Left renal cortex interstitium (tissue), 4 donors: ENCODE data around the gene CPA2. TPM values are rescaled to one million over a fixed set of nuclear protein-coding genes. Genes with fewer than 3 reads are reported as not detected.
"Not testable (repeated sequence)": the region's sequence is repeated elsewhere in the genome, so short reads cannot be mapped to it uniquely, and the experiment has no call there.

ENCODE experiments used
- DNase-seq, 4 donors: peaks; one replicate each; pipeline ENCODE4 v3.0.0-alpha.2; 2013; ENCODE audit warnings: low read depth in 4 of 4, low spot score in 2 of 4, missing footprints in 1 of 4
- polyA plus RNA-seq, 4 donors: library from polyadenylated mRNA; unstranded; fragments of 120-200 nt; gene quantifications; one replicate each; pipeline ENCODE4 v1.2.1, GENCODE V29; 2013; ENCODE audit not compliant: insufficient read length in 4 of 4

CPA2 gene
- polyA plus RNA-seq, 4 donors, result 0.38 to 0.61 (median 0.46) TPM

DNA sequence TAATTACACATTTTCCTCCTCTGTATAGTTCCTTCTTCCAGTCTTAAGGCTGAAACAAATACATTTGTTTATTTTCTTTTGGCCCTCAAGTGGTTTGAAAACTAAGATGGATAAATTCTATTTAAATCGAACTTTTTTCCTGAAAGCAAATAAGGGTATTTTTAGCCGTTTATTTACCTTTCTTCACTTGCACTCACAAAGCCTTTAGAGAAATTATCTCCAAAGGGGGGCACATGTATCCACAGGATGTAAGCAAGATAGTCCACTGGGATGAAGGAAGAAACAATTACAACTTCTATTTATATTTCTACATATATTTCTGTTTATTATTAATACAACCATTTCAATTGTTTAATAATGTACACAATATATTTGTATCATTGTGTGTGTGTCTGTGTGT lies 36.5 kb downstream of the CPA2 start:
- no peak for DNase-seq

DNA sequence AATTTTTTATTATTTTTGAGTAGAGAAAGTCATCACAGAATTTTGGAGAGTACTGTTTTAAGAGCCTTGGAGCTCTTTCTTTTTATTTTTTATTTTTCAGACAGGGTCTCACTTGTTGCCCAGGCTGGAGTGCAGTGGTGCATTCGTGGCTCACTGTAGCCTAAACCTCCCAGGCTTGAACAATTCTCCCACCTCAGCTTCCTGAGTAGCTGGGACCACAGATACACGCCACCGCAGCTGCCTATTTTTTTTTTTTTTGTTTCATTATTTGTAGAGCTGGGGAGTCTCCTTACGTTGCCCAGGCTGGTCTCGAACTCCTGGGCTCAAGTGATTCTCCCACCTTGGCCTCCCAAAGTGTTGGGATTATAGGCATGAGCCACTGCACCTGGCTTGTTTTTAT lies 36.9 kb downstream of the CPA2 start:
- DNase-seq, result no peak

DNA sequence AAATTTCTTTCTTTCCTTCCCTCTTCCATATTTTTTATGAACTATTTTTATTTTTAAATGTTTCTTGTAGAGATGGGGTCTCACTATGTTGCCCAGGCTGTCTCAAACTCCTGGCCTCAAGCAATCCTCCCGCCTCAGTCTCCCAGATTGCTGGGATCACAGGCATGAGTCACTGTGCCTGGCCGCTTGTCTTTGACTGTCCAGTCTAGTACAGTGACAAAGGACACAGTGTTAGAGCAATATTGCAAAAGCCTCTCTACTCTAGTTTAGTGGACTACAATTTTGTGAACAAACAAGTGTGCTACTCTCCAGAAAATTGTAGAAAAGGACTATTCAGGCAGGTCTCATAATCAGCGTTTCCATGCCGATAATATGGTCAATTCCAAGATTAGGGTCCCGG lies 37.3 kb downstream of the CPA2 start:
- DNase-seq, result no peak

DNA sequence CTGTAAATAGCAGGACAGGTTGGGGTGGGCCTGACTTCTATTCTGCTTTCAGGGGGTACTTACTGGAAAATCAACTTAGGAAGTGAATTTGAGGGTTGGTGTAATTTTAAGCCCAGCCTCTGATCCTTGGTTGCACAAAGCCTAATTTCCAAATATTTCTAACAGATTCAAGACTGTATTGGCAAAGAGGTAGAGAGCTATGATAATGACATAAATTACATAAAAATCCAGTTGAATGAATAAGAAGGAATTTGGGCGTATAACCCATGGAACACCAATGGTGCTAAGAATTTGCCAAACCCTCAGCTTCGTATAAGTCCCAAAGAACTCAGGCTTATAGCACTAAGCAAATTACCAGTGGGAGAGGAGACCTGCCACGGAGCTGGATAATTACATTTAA lies 38.2 kb downstream of the CPA2 start:
- no peak for DNase-seq

DNA sequence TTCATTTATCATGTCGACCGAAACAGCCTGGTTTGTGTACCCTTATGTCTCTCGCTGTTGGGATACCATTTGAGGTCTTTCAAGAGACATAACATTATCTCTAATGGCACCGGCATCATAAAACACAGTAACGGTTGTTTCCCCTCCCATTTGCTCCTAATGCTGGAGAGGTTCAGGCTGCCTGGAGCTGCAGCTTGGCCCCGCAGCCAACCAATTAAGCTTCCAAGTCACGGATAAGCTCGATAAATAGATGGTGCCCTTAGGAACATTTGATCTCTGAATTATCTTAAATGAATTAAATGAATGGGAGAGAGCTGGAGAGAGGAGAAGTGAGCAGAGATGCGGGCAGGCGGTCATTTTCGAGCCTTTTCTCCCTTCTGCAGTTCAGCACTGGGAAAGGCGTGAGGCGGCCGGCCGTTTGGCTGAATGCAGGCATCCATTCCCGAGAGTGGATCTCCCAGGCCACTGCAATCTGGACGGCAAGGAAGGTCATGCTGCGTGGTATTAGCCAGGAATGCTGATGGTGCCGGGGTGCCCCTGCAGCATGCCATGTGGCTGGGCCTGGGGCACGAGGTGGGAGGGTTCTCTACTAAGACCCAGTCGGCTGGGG lies 38.9 kb downstream of the CPA2 start:
- DNase-seq, result no peak

DNA sequence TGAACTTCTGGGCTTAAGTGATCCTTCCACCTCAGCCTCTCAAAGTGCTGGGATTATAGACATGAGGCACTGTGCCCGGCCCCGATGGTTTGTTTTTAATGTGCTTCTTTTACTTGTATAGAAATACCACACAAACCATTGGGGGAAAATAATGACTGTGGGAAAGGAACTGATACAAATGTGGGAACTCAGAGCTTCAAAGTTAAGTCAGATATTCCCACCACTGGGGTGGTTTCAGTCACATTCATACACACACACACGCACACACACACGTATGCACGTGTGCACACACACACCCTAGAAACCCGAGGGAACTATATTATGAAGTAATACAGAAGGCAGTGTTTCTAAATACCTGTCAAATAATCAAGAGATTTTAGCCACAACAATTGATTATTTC lies 43.3 kb downstream of the CPA2 start:
- no peak for DNase-seq

DNA sequence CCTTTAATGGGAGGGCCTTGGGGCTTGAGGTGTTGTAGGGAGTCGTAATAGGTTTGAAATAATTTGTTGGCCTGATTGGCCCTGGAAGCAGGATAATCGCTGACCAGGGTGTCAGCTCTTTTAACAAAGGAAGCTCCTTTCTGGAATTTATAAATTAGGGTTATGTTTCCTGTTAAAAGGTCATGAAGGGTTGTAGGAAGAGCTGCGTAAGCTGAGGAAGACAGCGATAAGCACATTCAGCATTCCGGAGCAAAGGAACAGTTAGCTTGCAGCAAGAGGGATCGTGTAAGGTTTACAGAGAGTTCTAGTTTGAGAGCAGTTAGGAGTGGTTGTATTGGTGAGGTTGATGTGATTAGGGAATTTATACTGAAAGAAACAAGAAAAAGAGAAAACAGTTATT lies 47.6 kb downstream of the CPA2 start:
- no peak for DNase-seq

DNA sequence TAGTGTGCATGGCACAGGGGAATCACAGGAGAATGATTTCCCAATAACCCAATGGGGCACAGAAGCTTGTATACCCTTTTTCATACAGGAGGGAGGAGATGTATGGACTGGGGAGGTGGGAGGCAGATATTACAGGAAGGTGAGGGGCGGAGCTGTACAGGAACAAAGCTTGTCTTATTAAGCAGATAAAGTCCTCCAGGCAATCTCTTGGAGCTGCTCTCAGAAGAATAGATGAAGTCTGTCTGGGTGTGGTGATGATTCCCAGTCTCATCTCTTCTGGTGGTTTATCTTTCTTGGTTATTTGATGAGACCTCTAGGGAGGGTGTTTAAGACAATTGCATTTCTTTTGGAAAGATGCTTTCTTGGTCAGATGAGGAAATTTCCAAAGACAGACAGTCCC lies 52.9 kb downstream of the CPA2 start:
- DNase-seq, result no peak

DNA sequence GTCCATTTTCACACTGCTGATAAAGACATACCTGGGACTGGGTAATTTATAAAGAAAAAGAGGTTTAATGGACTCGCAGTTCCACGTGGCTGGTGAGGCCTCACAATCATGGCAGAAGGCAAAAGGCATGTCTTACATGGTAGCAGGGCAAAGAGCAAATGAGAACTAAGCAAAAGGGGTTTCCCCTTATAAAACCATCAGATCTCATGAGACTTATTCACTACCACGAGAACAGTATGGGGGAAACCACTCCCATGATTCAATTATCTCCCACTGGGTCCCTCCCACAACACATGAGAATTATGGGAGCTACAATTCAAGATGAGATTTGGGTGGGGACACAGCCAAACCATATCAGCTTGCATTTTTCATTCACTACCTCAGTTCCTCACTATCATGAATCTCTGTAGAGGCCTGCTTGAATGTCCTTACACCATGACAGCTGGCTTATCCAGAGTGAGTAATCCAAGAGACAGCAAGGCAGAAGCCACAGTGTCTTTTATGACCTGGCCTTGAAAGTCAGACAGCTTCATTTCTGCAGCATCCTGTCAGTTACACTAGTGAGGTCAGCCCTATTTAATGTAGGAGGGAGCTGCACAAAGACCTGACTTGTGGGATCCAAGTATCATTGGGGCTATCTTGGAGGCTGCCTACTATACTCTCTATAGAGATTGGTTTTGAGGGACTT lies 55.0 kb downstream of the CPA2 start:
- not testable (repeated sequence) for DNase-seq

DNA sequence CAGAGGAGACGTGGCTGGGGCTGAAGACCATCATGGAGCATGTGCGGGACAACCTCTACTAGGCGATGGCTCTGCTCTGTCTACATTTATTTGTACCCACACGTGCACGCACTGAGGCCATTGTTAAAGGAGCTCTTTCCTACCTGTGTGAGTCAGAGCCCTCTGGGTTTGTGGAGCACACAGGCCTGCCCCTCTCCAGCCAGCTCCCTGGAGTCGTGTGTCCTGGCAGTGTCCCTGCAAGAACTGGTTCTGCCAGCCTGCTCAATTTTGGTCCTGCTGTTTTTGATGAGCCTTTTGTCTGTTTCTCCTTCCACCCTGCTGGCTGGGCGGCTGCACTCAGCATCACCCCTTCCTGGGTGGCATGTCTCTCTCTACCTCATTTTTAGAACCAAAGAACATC lies 56.0 kb downstream of the CPA2 start:
- no peak for DNase-seq

DNA sequence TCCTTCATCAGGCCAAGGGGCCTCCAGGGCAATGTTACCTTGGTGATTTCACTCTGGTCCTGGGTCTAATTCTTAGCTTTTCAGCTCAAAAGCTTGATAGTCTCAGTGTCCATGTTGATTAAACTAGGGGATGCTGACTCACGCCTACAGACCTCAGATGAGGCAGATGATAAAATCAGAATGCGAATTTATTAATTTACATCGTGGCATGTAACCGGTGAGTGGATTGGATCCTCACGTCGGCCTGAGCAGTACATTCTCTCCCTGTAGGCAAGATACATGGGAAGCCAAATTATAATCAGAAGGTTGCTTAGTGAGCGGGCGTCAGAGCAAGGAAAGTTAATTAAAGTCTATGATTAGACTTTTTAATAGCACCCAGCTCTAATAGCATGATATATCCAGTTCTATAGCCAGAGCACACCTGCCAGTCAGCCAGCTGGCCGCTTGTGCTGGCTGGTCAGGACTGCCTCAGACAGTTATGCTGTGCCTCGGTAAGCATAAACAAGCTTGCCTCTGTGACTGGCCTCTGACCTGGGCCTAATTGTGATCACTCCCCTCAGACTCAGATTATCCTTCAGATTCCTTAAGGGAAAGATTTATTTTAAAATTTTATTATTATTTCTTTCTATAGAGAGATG lies 57.8 kb downstream of the CPA2 start:
- DNase-seq, result no peak

DNA sequence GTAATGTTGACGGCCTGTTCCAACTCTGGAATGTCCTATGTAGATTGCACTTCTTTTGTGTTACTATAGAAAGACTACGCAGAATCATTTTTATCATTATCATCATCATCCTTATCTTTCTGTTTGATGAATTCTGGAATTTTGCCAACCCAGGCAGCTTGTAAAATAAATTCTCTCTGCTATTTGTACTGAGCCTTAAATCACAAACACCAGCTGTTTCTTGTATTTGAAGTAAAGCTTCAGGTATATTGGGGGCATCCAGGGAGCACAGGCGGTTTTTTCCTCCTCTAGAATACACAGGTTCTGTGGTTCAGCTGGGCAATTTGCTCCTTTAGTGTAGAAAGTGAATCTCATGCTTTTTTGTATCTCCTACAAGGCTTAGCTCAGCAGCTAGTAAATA lies 63.0 kb downstream of the CPA2 start:
- DNase-seq, result no peak

DNA sequence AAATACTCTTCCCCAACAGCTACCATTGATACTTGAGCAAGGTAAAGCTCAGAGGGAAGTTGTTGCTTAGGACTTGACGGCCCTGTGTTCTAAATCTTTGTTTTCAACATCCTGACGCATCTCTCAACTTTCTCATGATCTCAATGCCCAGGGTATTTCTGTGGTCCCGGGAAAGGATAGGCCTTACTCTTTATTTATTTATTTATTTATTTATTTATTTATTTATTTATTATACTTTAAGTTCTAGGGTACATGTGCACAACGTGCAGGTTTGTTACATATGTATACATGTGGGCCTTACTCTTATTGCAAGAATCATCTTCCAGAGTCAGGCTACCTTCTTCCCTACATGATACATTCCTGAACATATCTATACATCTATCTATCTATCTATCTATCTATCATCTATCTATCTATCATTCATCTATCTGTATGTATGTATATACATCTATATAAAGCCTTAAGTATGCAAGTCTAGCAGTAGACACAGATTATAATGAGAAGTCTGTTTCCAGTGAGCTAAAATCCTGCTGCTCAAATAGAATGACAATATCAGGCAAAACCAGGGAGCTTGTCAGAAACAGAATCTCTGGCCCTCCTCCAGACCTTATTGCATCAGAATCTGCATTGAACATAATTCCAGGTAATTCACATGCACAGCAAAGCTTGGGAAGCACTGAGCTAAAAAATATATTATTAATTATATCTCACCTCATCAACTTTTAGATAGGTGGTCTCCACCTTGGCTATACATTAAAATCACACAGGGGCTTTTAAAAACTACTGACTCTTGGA lies 65.8 kb downstream of the CPA2 start:
- DNase-seq, result no peak

DNA sequence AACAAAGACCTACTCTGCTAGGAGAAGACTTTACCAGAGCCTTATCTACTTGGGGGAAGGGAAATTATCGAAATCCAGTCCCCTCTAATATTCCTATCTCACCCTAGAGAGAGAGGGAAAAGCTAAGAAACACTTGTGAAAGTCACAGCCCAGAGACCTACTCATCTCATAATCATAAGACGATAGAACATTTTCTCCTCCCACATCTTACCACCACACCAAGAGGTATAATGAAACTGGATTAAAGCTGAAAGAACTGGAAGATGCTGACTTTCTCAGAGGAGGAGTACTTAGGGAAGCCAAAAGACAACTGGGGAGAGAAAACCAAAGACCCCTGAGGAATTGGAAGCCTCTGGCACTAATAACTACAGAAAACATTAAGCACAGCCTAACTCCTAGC lies 67.2 kb downstream of the CPA2 start:
- DNase-seq, result no peak

DNA sequence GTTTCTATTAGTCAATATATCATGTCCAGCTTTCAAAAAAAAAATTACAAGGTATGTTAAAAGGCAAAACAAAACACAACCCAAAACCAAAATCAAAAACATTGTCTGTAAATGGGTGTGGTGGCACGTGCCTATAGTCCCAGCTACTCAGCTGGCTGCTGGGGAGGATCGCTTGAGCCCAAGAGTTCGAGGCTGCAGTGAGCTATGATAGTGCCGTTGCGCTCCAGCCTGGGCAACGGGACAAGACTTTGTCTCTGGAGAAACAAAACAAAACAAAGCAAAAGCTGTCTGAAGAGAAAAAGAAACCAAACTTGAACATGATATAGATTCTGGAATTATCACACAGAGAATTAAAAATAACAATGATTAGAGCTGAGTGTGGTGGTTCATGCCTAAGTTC lies 67.6 kb downstream of the CPA2 start:
- DNase-seq, result no peak

DNA sequence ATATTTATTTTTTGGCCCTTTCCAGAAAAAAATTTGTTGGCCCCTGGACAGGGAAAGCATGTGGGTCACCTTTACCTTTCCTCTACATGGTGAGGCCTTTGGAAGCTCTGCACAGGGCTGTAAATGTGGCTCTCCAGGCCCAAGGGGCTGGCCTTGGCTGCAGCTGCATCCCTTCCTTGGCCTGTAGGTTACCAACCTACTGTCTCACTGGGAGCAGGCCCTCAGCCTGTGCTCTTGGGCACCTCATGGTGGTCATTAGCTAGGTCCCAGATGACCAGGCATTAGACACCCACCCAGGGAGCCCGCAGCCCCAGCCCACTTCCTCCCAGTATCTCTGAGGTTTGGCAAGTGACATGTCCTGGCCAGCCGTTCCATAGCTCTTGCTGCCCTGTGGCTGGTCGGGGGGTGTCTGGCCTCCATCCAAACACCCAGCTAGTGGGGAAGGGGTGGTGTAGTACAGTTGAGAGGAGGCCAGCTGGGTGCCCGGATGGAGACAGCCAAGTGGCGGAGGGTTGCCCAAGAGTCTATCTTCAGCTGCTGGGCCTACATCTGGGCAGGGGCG lies 70.8 kb downstream of the CPA2 start:
- DNase-seq, result no peak

DNA sequence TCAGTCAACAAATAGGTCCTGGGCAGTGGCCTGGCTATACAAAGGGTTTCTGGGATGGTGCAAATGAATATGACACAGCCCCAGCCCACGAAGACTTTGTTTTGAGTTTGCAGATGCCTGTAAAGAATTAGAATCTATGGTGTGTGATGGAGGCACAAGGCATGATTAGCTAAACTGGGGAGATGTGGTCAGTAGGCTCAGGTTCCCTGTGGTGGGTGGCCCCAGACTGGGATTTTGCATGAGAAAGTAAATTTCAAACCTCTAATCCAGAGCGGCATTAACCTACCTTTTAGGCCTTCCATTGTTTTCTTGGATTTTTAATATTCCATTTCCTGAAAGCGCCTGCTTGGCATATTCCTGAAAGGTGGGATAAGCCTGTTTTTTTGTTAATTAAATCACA lies 71.6 kb downstream of the CPA2 start:
- DNase-seq, result no peak
